ENCODE results near the gene AMIGO1. TPM values are rescaled to one million over a fixed set of nuclear protein-coding genes. Genes with fewer than 3 reads are reported as not detected.

The AMIGO1 gene
- total and polyA plus RNA-seq, 7 donors = 0.60 to 12.1 (median 6.4) TPM

- peak overlapping the region in 3 of 4 donors; percentile 66 to 81 (median 76) for H3K27ac ChIP-seq
- WGBS, 2 donors = 79 to 84% methylated on average over 12 of the region's 12 CpGs
- TF ChIP-seq CTCF (IDR thresholded peaks at IDR 0.05) (peak; percentile 29 to 66 (median 48)), POLR2A (IDR thresholded peaks at IDR 0.05) (no peak), EP300 (IDR thresholded peaks at IDR 0.05) (no peak), POLR2AphosphoS5 (IDR thresholded peaks at IDR 0.05) (no peak)
- no peaks in the 10 kb centered on the region for H3K9me3 ChIP-seq
- H3K4me3 ChIP-seq = no peak overlapping the region
- intact Hi-C loops (cut with DNase I) = no loop called here
- no peak for DNase-seq
- peaks cover 0 to 25% (median 13%) of the 10 kb centered on the region in 4 donors for H3K36me3 ChIP-seq
- H3K27me3 ChIP-seq = no peaks in the 10 kb centered on the region
- H3K4me1 ChIP-seq = peaks cover 0 to 69% (median 56%) of the 10 kb centered on the region in 4 donors
These were observed 11.2 kb downstream of the AMIGO1 start for GRCh38 chr1:109498161-109498801.

GRCh38 chr1:109497449-109498160 lies 11.9 kb downstream of the AMIGO1 start:
- no peaks in the 10 kb centered on the region for H3K27me3 ChIP-seq
- peaks cover 0 to 25% (median 13%) of the 10 kb centered on the region in 4 donors for H3K36me3 ChIP-seq
- H3K4me3 ChIP-seq = no peak overlapping the region
- intact Hi-C loops (cut with DNase I) = no loop called here
- DNase-seq = no peak
- 75 to 81% methylated on average over 9 of the region's 9 CpGs for WGBS, 2 donors
- H3K27ac ChIP-seq = no peak overlapping the region
- peaks cover 0 to 70% (median 57%) of the 10 kb centered on the region in 4 donors for H3K4me1 ChIP-seq
- H3K9me3 ChIP-seq = no peaks in the 10 kb centered on the region
- TF ChIP-seq CTCF (IDR thresholded peaks at IDR 0.05) (no peak), POLR2A (IDR thresholded peaks at IDR 0.05) (no peak), POLR2AphosphoS5 (IDR thresholded peaks at IDR 0.05) (no peak), EP300 (IDR thresholded peaks at IDR 0.05) (no peak)

DNA sequence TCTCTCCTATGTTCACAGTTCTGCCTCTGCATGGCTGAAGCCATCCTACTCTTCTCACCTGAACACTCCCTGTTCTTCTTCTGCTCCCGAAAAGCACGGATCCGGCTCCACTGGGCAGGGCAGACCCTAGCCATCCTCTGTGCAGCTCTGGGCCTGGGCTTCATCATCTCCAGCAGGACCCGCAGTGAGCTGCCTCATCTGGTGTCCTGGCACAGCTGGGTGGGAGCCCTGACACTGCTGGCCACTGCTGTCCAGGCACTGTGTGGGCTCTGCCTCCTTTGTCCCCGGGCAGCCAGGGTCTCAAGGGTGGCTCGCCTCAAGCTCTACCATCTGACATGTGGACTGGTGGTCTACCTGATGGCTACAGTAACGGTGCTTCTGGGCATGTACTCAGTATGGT lies 13.8 kb downstream of the AMIGO1 start:
- Histone ChIP-seq H3K27me3 (no peaks in the 10 kb centered on the region), H3K4me3 (no peak overlapping the region), H3K4me1 (peaks cover 0 to 58% (median 45%) of the 10 kb centered on the region in 4 donors), H3K27ac (no peak overlapping the region), H3K9me3 (no peaks in the 10 kb centered on the region), H3K36me3 (peaks cover 0 to 25% (median 13%) of the 10 kb centered on the region in 4 donors)
- 94 to 96% methylated on average over 7 of the region's 7 CpGs for WGBS, 2 donors
- TF ChIP-seq EP300 (IDR thresholded peaks at IDR 0.05) (no peak), POLR2AphosphoS5 (IDR thresholded peaks at IDR 0.05) (no peak), CTCF (IDR thresholded peaks at IDR 0.05) (no peak), POLR2A (IDR thresholded peaks at IDR 0.05) (no peak)
- intact Hi-C loops (cut with DNase I) = no loop called here
- no peak for DNase-seq

GRCh38 chr1:109493805-109494539 lies 15.6 kb downstream of the AMIGO1 start, which contains the start of gene CYB561D1:
TSS of gene CYB561D1 (plus strand) at chr1:109494094. CDS start at chr1:109494140, 46 bp downstream.
- H3K27ac ChIP-seq = peak within 1 kb of the TSS; percentile 84 to 88 (median 86)
- peaks cover 0 to 29% (median 14%) of the 10 kb centered on the region in 4 donors for H3K36me3 ChIP-seq
- intact Hi-C loops (cut with DNase I) = loop anchor here (1.0 kb wide), 1 partner anchor 38 kb away; no protein-coding TSS in a partner anchor
- no peaks in the 10 kb centered on the region for H3K9me3 ChIP-seq
- H3K4me3 ChIP-seq = peak within 1 kb of the TSS; percentile 79 to 94 (median 84)
- 0% methylated on average over 44 of the region's 44 CpGs for WGBS, 2 donors
- no peak for TF ChIP-seq EP300 (IDR thresholded peaks at IDR 0.05)
- TF ChIP-seq CTCF (IDR thresholded peaks at IDR 0.05) = peak; percentile 67 to 95 (median 75)
- peak in 1 of 2 donors; percentile 45 for TF ChIP-seq POLR2A (IDR thresholded peaks at IDR 0.05)
- peak; percentile 43 to 84 (median 71) for TF ChIP-seq POLR2AphosphoS5 (IDR thresholded peaks at IDR 0.05)
- peak; percentile 92 for DNase-seq
- H3K27me3 ChIP-seq = no peaks in the 10 kb centered on the region
- H3K4me1 ChIP-seq = peaks cover 0 to 44% (median 29%) of the 10 kb centered on the region in 4 donors

Data from sigmoid colon (tissue), 7 donors.